Mucosa of gallbladder (tissue), 1 donor: ENCODE data around the gene SLC32A1. TPM values are rescaled to one million over a fixed set of nuclear protein-coding genes. Genes with fewer than 3 reads are reported as not detected.
A peak's percentile ranks its signal among the peaks of the same experiment; 100 is the strongest.

ENCODE experiments used
- DNase-seq: peaks from one replicate; pipeline ENCODE4 v3.0.0-alpha.2; 2020; ENCODE audit warnings: low spot score
- total RNA-seq: library from RNA; stranded (reverse); gene quantifications from one replicate; pipeline ENCODE4 v1.2.1, GENCODE V29; 2021
- donor health status: DM: no; HTN: no; CAD: no.

The SLC32A1 gene
- total RNA-seq, 1 donor from 2014 or later, result not detected

DNA sequence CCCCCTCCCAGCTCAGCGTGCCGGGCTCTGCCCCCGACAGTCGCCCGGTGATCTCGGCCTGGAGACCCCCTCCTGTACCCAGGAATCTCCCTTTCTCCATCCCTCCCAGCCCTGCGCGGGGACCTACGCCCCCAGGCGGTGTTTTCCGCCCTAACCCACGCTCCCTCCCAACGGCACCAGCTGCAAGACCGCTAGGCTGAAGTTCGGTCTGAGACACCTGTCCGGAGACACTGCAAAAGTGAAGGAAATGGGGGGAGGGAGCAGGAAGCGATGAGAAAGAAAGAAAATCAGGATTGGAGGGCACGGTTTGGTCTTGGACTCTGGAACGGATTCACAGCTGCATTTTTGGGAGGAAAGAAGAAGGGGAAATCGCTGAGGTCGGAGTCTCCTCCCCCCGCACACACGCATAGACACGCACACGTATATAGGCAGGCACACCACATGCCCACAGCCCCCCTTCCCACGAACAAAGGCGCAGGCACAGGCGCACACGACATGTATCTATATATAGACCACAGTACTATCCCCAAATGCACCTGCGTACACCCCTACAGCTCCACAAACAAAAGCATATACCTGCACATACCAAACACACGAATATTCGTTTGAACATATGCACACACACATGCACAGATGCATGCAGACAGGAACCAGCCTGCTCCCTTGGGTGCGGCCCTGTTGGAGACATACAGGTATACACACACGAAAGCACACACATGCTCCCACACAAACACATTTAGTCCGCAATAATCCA is 1.0 kb downstream of the SLC32A1 start:
- DNase-seq, result no peak

DNA sequence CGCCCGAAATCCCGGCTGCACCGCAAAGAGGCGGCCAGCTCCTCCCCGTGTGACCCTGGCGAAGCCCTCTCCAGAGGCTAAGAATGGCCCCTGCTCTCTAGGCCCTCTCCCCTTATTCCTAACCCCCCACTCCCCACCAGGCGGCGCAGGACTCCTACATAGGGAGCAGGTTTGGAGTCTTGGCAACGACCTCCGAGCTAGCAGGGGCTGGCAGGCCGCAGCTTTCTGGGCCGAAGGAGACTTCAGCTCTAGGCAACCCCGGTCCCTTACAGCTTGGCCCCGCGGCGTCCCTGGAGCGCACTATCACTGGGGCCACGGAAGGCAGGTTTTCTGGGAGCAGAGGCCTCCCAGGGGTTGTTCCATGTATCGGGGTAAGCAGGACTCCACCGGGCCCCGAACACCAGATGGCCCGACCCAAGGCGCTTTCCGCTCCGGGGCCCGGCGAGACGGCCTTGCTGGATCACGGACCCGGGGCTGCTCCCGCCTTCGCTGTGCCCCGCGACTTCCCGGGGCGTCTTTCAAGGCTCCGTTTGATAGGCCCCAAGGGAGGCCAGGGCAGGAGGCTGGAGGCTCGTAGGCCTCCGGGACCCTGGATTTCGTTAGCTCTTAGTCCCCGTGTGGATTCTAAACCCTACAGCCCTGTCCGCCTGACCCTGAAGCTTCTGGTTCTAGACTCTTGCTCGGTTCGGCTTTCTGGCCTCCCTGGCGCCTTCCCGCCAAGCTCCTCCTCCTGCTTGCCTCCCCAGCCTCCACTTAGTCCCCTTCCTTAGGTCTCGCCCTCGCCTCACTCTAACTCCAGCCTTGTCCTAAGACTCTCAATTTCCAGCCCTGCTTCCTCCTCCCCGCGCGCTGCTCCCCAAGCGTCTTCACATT is 1.9 kb downstream of the SLC32A1 start:
- DNase-seq, result no peak

DNA sequence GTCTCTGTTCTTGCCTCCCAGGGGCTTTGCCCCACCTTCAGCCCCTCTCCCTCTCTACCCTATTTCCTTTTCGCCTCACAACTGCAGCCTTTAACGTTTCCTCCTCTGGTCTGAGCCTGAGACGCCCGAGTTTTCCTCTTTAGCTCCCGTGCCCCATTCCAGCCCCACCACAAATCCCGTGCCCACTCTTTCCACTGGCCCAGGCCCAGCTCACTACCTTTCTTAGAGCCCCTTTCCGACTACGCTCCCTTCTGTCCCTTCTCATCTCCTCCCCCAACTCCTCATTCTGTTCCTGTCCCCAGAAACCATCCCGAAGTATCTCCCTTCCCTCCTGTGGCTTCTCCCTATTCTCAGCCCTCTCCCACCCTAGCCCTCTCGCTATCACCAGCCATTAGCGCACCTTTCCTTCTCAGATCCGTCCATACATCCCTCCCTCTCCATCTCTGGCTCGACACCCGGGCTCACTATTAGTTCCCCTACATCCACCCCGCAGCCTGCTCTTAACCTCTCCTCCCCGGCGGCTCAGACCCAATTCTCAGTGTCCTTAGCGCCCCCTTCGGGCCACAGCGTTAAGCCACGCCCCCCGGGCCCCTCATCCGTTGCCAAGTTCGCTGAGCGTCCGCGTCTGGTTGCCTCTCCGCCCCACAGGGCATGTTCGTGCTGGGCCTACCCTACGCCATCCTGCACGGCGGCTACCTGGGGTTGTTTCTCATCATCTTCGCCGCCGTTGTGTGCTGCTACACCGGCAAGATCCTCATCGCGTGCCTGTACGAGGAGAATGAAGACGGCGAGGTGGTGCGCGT is 2.7 kb downstream of the SLC32A1 start:
- no peak for DNase-seq

DNA sequence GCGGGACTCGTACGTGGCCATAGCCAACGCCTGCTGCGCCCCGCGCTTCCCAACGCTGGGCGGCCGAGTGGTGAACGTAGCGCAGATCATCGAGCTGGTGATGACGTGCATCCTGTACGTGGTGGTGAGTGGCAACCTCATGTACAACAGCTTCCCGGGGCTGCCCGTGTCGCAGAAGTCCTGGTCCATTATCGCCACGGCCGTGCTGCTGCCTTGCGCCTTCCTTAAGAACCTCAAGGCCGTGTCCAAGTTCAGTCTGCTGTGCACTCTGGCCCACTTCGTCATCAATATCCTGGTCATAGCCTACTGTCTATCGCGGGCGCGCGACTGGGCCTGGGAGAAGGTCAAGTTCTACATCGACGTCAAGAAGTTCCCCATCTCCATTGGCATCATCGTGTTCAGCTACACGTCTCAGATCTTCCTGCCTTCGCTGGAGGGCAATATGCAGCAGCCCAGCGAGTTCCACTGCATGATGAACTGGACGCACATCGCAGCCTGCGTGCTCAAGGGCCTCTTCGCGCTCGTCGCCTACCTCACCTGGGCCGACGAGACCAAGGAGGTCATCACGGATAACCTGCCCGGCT is 3.4 kb downstream of the SLC32A1 start:
- DNase-seq, result no peak

DNA sequence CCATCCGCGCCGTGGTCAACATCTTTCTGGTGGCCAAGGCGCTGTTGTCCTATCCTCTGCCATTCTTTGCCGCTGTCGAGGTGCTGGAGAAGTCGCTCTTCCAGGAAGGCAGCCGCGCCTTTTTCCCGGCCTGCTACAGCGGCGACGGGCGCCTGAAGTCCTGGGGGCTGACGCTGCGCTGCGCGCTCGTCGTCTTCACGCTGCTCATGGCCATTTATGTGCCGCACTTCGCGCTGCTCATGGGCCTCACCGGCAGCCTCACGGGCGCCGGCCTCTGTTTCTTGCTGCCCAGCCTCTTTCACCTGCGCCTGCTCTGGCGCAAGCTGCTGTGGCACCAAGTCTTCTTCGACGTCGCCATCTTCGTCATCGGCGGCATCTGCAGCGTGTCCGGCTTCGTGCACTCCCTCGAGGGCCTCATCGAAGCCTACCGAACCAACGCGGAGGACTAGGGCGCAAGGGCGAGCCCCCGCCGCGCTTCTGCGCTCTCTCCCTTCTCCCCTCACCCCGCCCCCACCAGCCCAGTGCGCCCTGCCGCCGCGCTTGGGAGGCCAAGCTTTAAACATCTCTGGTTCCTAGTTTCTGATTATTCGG is 4.0 kb downstream of the SLC32A1 start:
- DNase-seq, result no peak

DNA sequence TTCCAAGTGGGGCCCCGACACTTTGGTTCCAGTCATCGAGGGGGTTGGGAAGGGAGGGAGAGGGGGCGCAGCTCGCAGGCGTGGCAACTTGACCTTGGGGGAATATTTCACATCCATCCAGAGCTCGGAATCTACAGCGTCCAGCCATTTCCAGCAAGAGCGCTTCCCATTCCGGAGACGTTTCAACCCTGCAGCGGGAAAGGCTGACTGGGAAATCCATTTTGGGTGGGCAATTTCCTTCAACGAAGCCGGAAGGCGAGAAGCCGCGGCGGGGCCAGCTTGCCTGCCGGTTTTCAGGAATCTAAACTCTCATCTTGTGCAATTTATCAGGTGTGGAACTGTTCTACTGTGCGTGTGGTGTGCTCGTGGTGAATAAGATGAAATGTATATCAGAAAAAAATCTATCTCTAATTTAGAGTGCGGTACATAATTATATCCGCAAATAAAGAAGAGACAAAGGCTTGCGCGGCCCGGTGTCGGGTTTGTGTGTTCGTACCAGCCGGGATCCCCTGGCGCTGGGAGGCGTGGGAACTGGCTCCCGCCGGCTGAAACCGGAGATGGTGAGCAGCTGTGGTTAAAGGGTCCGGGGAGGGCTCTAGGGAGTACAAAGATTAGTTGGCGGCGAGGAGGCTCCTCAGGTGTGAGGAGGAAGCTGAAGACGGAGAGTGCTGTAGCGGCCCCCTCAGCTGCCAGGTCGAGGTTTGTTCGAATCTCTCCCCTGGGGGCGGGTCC is 4.8 kb downstream of the SLC32A1 start:
- DNase-seq, result no peak

DNA sequence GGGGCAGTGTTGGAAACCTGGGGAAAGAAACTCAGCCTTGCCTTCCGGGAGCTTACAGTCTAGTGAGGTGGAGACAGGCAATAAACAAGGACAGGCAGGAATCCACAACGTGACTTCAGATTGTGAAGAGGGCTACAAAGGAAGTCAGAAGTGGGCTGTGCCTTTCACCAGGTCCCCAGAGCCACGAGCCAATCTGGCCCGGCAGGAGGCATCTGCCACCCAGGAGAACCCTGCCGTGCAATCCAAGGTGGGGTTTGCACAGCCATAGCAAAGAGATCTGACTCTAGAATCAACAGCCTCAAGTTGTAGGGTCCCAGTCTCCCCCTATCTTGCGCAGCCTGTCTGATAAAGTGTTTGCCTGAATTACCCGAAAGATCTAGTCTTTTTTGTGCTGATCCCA is 5.5 kb downstream of the SLC32A1 start:
- no peak for DNase-seq

DNA sequence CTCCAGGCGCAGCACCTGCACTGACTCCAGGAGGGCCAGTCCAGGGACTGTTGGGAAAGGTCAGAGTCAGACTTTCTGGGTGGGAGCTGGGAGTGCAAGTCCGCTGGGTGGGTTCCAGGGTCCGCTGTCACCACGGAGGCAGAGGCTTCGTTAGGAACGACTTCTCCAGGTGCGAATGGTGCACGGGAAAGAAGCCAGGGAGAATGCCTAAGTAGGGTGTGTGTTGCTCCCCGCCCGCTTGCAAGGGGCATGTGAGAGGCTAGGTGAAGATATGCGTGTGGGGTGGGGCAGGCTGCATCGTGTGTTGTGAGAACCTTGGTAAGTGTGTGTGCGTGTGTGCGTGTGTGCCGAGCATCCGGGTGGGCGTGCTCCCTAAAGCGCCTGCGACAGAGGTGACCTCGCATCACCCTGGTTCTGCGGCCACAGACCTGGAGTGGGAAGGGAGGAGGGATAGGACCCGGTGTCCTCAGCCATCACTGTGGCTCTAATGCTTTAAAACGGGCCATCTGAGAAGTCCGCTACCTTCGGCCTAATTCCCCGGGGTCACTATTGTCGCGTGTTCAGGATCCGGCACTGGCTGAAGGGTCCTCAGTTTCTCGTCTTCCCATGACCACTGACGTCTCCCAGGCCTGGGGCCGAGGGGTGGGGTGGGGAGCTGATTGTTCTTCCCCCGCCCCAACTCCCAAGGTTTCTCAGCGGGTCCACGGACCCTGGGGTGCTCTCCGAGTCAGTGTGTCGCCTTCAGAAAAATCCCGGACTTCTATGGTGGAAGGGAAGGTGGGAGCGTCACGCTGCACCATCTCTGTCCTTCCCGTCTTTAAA is 6.1 kb downstream of the SLC32A1 start:
- DNase-seq, result no peak

DNA sequence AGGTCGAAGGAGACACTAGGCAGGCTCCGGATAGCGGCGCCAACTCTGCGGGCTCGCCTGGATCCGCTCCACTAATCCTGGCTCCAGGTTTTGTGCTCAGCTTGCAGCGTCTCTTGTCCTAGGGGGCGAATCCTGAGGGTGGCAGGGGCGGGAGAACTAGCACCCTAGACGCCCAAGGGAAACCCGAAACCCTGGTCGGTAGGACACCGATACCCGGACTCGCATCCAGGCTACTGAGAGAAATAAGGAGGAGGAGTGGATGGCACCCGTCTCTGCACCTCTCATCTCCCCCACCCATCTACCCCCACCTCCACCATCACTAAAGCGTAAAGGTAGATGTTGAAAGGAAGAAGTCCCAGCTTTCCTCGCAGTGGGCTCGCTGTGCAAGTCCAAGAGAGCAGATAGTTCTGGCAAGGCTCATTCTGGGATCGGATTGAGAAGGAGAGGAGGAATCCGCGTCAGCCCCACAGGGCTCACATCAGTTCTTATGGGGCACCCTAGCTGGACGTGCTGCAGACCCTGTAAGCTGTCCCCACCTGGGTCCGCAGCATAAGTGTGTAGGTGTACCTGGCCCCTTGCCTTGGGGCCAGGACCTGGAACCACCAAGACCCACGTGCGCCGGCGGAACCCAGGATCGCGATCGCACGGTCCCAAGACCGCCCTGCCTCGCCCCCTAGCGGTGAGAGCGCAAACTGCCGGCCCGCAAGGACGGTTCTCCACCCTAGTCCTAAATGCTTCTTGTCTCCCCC is 6.9 kb downstream of the SLC32A1 start:
- DNase-seq, result peak; percentile 61

DNA sequence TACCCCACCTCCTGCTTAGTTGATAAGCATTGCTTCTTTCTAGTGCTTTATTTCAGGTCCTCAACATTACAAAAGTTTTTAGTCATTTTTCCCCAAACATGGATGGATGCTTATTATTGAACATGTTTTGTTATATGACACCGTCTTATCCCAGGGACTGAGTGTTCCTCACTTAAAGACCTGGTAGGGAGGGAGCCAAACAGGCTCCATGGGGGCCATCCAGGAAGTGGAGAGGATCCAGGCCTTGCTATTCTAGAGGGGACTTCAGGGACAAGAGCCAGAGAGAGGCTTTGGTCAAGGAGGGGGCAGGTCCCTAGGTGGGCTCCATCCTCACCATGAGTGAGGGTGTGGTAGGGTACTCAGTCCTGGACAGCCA is 7.4 kb downstream of the SLC32A1 start:
- DNase-seq, result no peak

DNA sequence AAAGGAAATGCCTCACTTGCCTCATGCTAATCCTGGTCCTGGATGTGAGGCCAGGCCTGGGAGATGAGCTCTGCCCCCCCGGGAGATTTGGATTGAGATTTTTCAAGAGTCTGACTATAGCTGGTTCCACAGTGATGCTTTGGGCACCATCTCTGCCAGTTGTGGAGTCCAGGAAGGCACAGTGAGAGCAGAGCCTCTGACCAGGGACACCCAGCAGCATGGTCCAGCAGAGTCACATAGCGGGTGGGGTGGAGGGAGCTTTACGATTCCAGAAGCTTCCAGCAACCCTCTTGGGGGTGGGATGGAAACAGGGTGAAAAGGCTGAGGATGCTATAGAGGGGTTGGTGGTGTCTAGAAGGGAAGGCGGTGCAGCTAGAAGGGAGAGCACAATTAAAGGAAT is 8.7 kb downstream of the SLC32A1 start:
- no peak for DNase-seq

DNA sequence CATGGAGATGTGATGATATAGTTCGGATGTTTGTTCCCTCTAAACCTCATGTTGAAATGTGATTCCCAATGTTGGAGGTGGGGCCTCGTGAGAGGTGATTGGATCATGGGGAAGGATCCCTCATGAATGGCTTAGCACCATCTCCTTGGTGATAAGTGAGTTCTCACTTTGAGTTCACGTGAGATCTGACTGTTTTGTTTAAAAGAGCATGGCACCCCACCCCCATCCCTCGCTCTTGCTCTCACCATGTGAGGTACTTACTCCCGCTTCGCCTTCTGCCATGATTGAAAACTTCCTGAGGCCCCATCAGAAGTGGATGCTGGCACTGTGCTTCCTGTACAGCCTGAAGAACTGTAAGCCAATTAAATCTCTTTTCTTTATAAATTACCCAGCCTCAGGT is 10.9 kb downstream of the SLC32A1 start:
- DNase-seq, result no peak

DNA sequence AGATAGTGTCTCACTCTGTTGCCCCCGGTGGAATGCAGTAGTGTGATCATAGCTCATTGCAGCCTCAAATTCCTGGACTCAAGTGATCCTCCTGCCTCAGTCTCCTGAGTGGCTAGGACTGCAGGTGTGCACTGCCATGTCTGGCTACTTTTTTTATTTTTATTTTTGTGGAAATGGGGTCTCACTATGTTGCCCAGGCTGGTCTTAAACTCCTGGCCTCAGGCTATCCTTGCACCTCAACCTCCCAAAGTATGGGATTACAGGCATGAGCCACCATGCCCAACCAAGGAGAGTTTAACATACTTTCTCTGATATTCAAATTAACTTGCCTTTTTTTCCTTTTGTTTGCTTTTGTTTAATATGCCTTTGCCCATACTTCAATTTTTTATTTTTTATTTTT is 13.6 kb downstream of the SLC32A1 start:
- no peak for DNase-seq

DNA sequence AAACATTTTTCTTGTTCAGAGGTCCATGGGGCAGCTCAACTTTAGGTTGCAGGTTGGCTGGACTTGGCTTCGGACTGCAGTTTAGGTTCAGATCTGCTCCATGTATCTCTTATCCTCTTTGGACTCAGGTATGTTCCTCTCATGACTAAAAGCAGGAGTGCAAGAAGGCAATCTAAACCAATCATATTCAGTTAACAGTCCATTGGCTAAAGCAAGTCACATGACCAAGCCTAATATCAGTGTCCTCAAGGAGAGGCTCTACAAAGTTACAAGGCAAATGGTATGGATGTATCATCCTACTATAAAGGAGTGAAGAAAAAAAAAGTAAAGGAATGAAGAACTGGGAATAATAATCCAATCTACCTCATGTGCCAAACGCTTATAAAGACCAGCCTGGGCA is 21.5 kb downstream of the SLC32A1 start:
- DNase-seq, result no peak

DNA sequence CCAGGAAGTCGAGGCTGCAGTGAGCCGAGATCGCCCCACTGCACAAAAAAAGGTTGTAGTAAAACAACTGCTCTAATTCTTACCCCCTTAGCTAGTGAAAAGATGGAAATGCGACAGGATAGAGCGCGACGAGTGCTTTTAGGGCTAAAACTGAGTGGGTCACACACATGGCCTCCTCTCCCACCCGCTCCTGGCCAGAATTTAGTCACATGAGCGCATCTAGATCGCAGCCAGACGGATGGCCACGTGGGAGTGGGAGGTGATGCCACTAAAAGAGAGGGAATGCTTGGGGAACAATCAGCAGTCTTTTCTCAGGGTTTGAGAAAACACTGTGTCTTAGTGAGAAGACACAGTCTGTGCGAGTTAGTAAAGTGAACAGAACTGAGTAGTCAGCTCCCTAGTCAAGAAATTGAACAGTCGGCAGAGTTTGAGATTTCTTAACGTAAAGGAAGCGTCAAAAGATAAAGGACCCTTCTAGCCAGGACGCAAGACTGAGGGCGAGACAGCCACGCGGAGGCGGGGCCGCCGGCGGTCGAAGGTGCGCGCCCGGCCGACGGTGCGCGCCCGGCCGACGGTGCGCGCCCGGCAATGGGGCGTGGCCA is 23.3 kb downstream of the SLC32A1 start:
- DNase-seq, result no peak

DNA sequence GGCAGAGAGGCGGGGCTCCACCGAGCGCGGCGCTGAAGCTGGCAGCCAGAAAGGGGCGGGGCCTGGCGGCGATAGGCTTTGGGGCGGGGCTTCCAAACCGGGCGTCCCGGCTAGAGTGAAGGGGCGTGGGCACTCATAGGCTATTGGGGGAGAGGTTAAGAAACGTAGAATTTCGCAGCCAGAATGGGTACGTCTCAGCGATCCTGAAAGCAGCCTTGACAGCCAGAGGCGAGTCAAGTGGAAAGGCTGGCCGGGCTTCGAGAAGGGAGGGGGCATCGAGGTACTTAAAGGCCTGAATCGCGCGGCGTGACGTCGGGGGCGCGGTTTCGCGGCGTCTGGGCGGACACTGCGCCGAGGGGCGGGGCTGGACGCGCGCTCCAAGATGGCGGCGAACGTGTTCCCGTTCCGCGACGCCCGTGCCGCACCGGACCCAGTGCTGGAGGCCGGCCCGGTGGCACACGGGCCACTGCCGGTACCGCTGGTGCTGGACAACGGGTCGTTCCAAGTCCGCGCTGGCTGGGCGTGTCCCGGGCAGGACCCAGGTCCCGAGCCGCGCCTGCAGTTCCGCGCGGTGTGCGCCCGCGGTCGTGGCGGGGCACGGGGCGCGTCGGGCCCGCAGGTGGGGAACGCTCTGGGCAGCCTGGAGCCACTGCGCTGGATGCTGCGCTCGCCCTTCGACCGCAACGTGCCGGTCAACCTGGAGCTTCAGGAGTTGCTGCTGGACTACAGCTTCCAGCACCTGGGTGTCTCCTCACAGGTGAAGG is 24.0 kb downstream of the SLC32A1 start, which contains the start of gene ACTR5:
TSS of gene ACTR5 (plus strand) at position 364 of the 764 bp plus-strand sequence. CDS start at position 383, 19 bp downstream.
- DNase-seq, result peak; percentile 95

DNA sequence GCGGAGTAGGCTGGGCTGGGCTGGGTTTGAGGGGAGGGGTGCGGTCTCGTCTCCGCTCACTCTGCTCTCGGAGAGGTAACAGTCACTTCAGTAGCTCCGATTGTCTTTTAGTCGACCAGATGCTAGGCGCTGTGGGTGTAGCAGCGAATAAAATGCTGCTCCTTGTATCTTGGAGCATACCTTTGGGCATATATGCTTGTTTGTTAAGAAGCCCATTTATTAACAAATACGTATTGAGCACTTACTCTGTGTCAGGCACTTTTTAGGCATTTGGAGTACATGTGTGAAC is 24.5 kb downstream of the SLC32A1 start:
- peak; percentile 23 for DNase-seq

DNA sequence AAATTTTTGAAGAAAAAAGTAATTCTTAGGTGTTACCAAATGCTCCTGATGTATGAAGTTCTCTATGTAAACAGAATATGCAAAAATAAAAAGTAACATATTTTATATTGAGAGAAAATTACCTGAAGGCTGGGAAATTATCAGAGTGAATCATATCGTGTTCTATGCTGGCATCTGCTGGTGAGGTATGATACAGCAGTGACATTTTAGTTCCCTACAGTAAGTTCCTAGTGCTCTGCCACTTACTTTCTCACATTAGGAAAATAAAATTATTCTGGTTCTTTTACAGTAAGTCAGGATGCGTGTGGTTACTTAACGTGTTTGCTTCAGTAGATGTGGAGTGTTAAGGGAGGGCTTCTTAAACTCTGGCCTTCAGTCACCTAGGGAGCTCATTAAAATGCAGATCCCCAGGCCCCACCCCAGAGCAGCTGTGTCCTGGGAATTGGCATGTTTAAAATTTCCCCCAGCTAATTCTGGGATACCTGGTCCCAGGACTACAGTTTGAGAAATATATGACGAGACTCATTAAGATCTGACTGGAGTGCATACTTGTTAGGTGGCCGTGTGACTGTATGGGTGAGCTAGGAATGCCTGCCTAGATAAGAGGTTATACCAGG is 27.2 kb downstream of the SLC32A1 start:
- no peak for DNase-seq
